Keratinocyte (primary cell): Measurements from ENCODE around the gene CCDC150. TPM values are rescaled to one million over a fixed set of nuclear protein-coding genes. Genes with fewer than 3 reads are reported as not detected.

Experiments
- DNase-seq: peaks from one replicate; pipeline ENCODE4 v3.0.0-alpha.2; 2011; ENCODE audit warnings: low read depth, missing footprints, low spot score
- FAIRE-seq: peaks from 2 replicates; lab custom pipeline; 2011; peaks lifted over from hg19 to GRCh38; lab: Jason Lieb, UNC
- H2AFZ ChIP-seq: 2 replicates; pipeline ENCODE4 v1.6.0; 2012; ENCODE audit warnings: low read length, control low read depth, inconsistent platforms; ENCODE audit not compliant: control insufficient read depth
- H3K27ac ChIP-seq: 2 replicates; pipeline ENCODE4 v1.5.1; 2011; ENCODE audit warnings: low read length; ENCODE audit not compliant: control insufficient read depth, insufficient read depth
- H3K27me3 ChIP-seq: 3 replicates; pipeline ENCODE4 v1.6.0; 2011; ENCODE audit warnings: low read length; ENCODE audit not compliant: control insufficient read depth, insufficient read depth; ENCODE audit errors: extremely low read depth
- H3K36me3 ChIP-seq, 2 experiments: 2 replicates in 1 of 2; 3 replicates in 1 of 2; pipeline ENCODE4 v1.5.1; 2011; ENCODE audit warnings: low read length in 2 of 2, mild to moderate bottlenecking in 1 of 2; ENCODE audit not compliant: control insufficient read depth in 2 of 2, insufficient read depth in 2 of 2; ENCODE audit errors: extremely low read depth in 1 of 2
- H3K4me1 ChIP-seq: 3 replicates; pipeline ENCODE4 v1.5.1; 2011; ENCODE audit warnings: low read length; ENCODE audit not compliant: control insufficient read depth, insufficient read depth; ENCODE audit errors: extremely low read depth
- H3K4me2 ChIP-seq: 3 replicates; pipeline ENCODE4 v1.6.0; 2011; ENCODE audit warnings: low read depth, low read length; ENCODE audit not compliant: control insufficient read depth, insufficient read depth; ENCODE audit errors: extremely low read depth
- H3K4me3 ChIP-seq, 3 experiments: fragments of 200-600 bp in 1 of 3; sonication (generic) in 1 of 3; 2 replicates in 2 of 3; 3 replicates in 1 of 3; pipeline ENCODE4 v1.5.1; 2011 to 2016; ENCODE audit warnings: low read length in 3 of 3, mild to moderate bottlenecking in 3 of 3, control low read depth in 2 of 3, inconsistent platforms in 1 of 3, low read depth in 1 of 3, mixed read lengths in 1 of 3, mixed run types in 1 of 3, moderate library complexity in 1 of 3; ENCODE audit not compliant: control insufficient read depth in 2 of 3, insufficient read depth in 2 of 3; ENCODE audit errors: extremely low read depth in 1 of 3
- H3K79me2 ChIP-seq: 2 replicates; pipeline ENCODE4 v1.6.0; 2012; ENCODE audit warnings: low read length; ENCODE audit not compliant: control insufficient read depth, insufficient read depth
- H3K9ac ChIP-seq: 3 replicates; pipeline ENCODE4 v1.6.0; 2011; ENCODE audit warnings: low read length; ENCODE audit not compliant: control insufficient read depth, insufficient read depth; ENCODE audit errors: extremely low read depth
- H3K9me1 ChIP-seq: 3 replicates; pipeline ENCODE4 v1.6.0; 2011; ENCODE audit warnings: low read length; ENCODE audit not compliant: control insufficient read depth, insufficient read depth; ENCODE audit errors: extremely low read depth
- H3K9me3 ChIP-seq: 2 replicates; pipeline ENCODE4 v1.5.1; 2012; ENCODE audit warnings: low read depth, low read length; ENCODE audit not compliant: control insufficient read depth
- H4K20me1 ChIP-seq: 3 replicates; pipeline ENCODE4 v1.6.0; 2011; ENCODE audit warnings: low read length; ENCODE audit not compliant: control insufficient read depth, insufficient read depth; ENCODE audit errors: extremely low read depth
- CTCF ChIP-seq, 3 experiments: IDR thresholded peaks in 1 of 3; conservative IDR thresholded peaks in 1 of 3; optimal IDR thresholded peaks in 1 of 3; 2 replicates in 2 of 3; 3 replicates in 1 of 3; pipeline versions ENCODE3 to v1.5.1; 2011; ENCODE audit warnings: low read length in 3 of 3, mild to moderate bottlenecking in 3 of 3, moderate library complexity in 2 of 3, control low read depth in 1 of 3, inconsistent platforms in 1 of 3; ENCODE audit not compliant: insufficient read depth in 2 of 3; ENCODE audit errors: extremely low read depth in 1 of 3
- EZH2 ChIP-seq: IDR thresholded peaks from one replicate; pipeline ENCODE4 v1.6.1; 2012; ENCODE audit warnings: inconsistent platforms, mild to moderate bottlenecking, low read length, moderate library complexity
- dilution Hi-C: fragments of 300-500 bp; cut with MboI; formaldehyde crosslinking; loops from one replicate; pipeline ENCODE4 v1.7.0; 2020; ENCODE audit warnings: low sequenced_read_pairs; ENCODE audit not compliant: extremely low pct_ligation_motif_present
- polyA plus RNA-seq, 5 experiments: library from polyadenylated mRNA; depleted of rRNA in 3 of 5; stranded (reverse) in 3 of 5; stranded (forward) in 1 of 5; unstranded in 1 of 5; fragments of >200 nt; gene quantifications; 1 replicate in 1 of 5; 2 replicates in 3 of 5; 3 replicates in 1 of 5; pipeline versions ENCODE4 v1.2.1 to v1.2.3, GENCODE V29; 2011 to 2012; ENCODE audit warnings: missing spikeins in 2 of 5, low read depth in 1 of 5, low replicate concordance in 1 of 5

Gene CCDC150
- polyA plus RNA-seq, 1 donor (not counting 4 experiments of a cell fraction or from before 2014, with no cell fraction given), result 5.0 TPM

GRCh38 chr2:196719110-196719872, 79.8 kb downstream of the CCDC150 start:
- H3K9me1 ChIP-seq, result no peaks in the 10 kb centered on the region
- no peak overlapping the region for H3K27ac ChIP-seq
- no peaks in the 10 kb centered on the region for H3K27me3 ChIP-seq
- H3K36me3 ChIP-seq, result no peaks in the 10 kb centered on the region
- FAIRE-seq (no peak), DNase-seq (no peak)
- H4K20me1 ChIP-seq, result no peaks in the 10 kb centered on the region
- no peak overlapping the region for H3K4me3 ChIP-seq
- dilution Hi-C loops, result no loop called here
- H3K4me1 ChIP-seq, result no peaks in the 10 kb centered on the region
- H3K9me3 ChIP-seq, result no peaks in the 10 kb centered on the region
- H3K4me2 ChIP-seq, result no peak overlapping the region
- TF ChIP-seq EZH2 (no peak), CTCF (optimal IDR thresholded peaks at IDR 0.05 in 1 of 3, IDR thresholded peaks at IDR 0.05 in 1 of 3, conservative IDR thresholded peaks at IDR 0.05 in 1 of 3; ENCODE audit: extremely low read depth in 1 of 3, insufficient read depth in 2 of 3, low read length in 3 of 3) (peak in 1 of 3 experiments; percentile 20)
- no peak overlapping the region for H2AFZ ChIP-seq
- H3K79me2 ChIP-seq, result no peaks in the 10 kb centered on the region
- no peak overlapping the region for H3K9ac ChIP-seq

GRCh38 chr2:196723571-196723970, 84.1 kb downstream of the CCDC150 start:
- dilution Hi-C loops, result no loop called here
- no peak for FAIRE-seq
- H3K4me2 ChIP-seq, result no peak overlapping the region
- no peaks in the 10 kb centered on the region for H4K20me1 ChIP-seq
- no peaks in the 10 kb centered on the region for H3K4me1 ChIP-seq
- no peaks in the 10 kb centered on the region for H3K9me1 ChIP-seq
- no peaks in the 10 kb centered on the region for H3K79me2 ChIP-seq
- no peak overlapping the region for H3K9ac ChIP-seq
- DNase-seq, result no peak
- no peaks in the 10 kb centered on the region for H3K9me3 ChIP-seq
- no peaks in the 10 kb centered on the region for H3K36me3 ChIP-seq
- H3K27ac ChIP-seq, result no peak overlapping the region
- no peak overlapping the region for H3K4me3 ChIP-seq
- TF ChIP-seq CTCF (optimal IDR thresholded peaks at IDR 0.05 in 1 of 3, IDR thresholded peaks at IDR 0.05 in 1 of 3, conservative IDR thresholded peaks at IDR 0.05 in 1 of 3; ENCODE audit: extremely low read depth in 1 of 3, insufficient read depth in 2 of 3, low read length in 3 of 3), result no peak
- no peak for TF ChIP-seq EZH2
- H2AFZ ChIP-seq, result no peak overlapping the region
- no peaks in the 10 kb centered on the region for H3K27me3 ChIP-seq
